Dedifferentiated amniotic fluid mesenchymal stem cell (primary cell): Measurements from ENCODE around the gene KDM8.
A peak's percentile ranks its signal among the peaks of the same experiment; 100 is the strongest.
"Not testable (repeated sequence)": the region's sequence is repeated elsewhere in the genome, so short reads cannot be mapped to it uniquely, and the experiment has no call there.

Experiments used
- DNase-seq: peaks from one replicate; pipeline ENCODE4 v3.0.0-alpha.2; 2016; ENCODE audit errors: extremely low spot score

KDM8 gene

GRCh38 chr16:27191352-27191924, 11.9 kb upstream of the KDM8 start:
- DNase-seq = no peak

- DNase-seq = no peak
These were observed 9.9 kb upstream of the KDM8 start for GRCh38 chr16:27193300-27193990.

GRCh38 chr16:27195076-27195741, 8.1 kb upstream of the KDM8 start:
- no peak for DNase-seq

- DNase-seq = no peak
These were observed 7.3 kb upstream of the KDM8 start for GRCh38 chr16:27195941-27196595.

GRCh38 chr16:27197004-27197403, 6.3 kb upstream of the KDM8 start:
- DNase-seq = no peak

- no peak for DNase-seq
These were observed 4.7 kb upstream of the KDM8 start for GRCh38 chr16:27198451-27199234.

- no peak for DNase-seq
These were observed 4.1 kb upstream of the KDM8 start for GRCh38 chr16:27199235-27199586.

GRCh38 chr16:27199736-27200135, 3.6 kb upstream of the KDM8 start:
- DNase-seq = no peak

GRCh38 chr16:27200914-27201313, 2.4 kb upstream of the KDM8 start:
- DNase-seq = not testable (repeated sequence)

- peak; percentile 90 for DNase-seq
These were observed 311 bp upstream of the KDM8 start for GRCh38 chr16:27202923-27203506.

GRCh38 chr16:27204312-27204915, 1.1 kb downstream of the KDM8 start:
- DNase-seq = no peak

GRCh38 chr16:27205423-27206065, 2.2 kb downstream of the KDM8 start:
- DNase-seq = no peak

GRCh38 chr16:27207121-27207520, 3.8 kb downstream of the KDM8 start:
- DNase-seq = not testable (repeated sequence)

- DNase-seq = no peak
These were observed 4.9 kb downstream of the KDM8 start for GRCh38 chr16:27208081-27208680.

- DNase-seq = no peak
These were observed 5.5 kb downstream of the KDM8 start for GRCh38 chr16:27208796-27209195.

- no peak for DNase-seq
These were observed 6.3 kb downstream of the KDM8 start for GRCh38 chr16:27209591-27209990.

GRCh38 chr16:27210174-27210573, 6.8 kb downstream of the KDM8 start:
- DNase-seq = no peak

GRCh38 chr16:27211026-27211425, 7.7 kb downstream of the KDM8 start:
- no peak for DNase-seq

GRCh38 chr16:27214084-27214961, 11.0 kb downstream of the KDM8 start:
- DNase-seq = no peak
